ENCODE data around the gene ARHGAP20. TPM values are rescaled to one million over a fixed set of nuclear protein-coding genes. Genes with fewer than 3 reads are reported as not detected.

ARHGAP20 gene
- total and polyA plus RNA-seq, 2 of the 8 experiments (the other 6 are each of a cell fraction or from before 2014, with no cell fraction given) = 0.05 to 0.28 TPM

DNA sequence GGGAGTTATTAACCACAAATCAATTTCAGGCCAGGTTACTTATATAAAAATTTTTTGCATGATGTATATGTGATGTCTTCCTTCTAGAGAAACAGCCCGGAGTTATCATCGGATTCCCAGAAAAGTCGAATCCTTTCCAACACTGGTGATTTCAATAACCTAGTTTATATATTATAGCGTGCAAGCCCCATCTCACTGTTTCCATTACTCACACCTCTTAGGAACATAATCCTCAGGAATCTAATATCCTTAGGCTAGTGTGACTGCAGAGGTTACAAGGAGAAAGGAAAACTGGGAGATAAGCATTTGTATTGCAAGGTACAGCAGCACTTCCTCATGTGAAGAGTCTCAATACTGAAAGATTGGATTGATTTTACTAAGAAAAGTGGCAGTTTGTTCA is 20.3 kb downstream of the ARHGAP20 start:
- Histone ChIP-seq H2BK120ac (replicated peaks; ENCODE audit: low read depth, low read length) (no peak overlapping the region), H3K4ac (replicated peaks; ENCODE audit: insufficient read length, low read depth, low read length) (no peak overlapping the region), H3K23ac (ENCODE audit: insufficient read length) (no peak overlapping the region), H3K4me1 (replicated peaks in 1 of 4; ENCODE audit: control insufficient read depth in 3 of 4, insufficient read depth in 4 of 4, low read length in 3 of 4) (no peaks in the 10 kb centered on the region), H2BK12ac (ENCODE audit: low read depth, low read length) (no peak overlapping the region), H3K4me3 (ENCODE audit: extremely low read depth in 1 of 4, insufficient read depth in 2 of 4, low read depth in 3 of 4, low read length in 4 of 4) (no peak overlapping the region), H3K4me2 (ENCODE audit: insufficient read depth in 1 of 2, low read depth in 2 of 2, low read length in 2 of 2) (no peak overlapping the region), H2AFZ (ENCODE audit: low read length) (no peak overlapping the region), H4K5ac (ENCODE audit: insufficient read length, low read depth, low read length) (no peak overlapping the region), H3K9me3 (ENCODE audit: insufficient read depth in 2 of 2, low read depth in 1 of 2, low read length in 1 of 2) (no peaks in the 10 kb centered on the region), H3K79me1 (ENCODE audit: low read depth, low read length) (no peaks in the 10 kb centered on the region), H3K79me2 (ENCODE audit: control insufficient read depth in 1 of 2, insufficient read depth in 2 of 2, low read length in 2 of 2) (no peaks in the 10 kb centered on the region), H3K36me3 (ENCODE audit: control insufficient read depth in 2 of 4, insufficient read depth in 4 of 4, low read length in 3 of 4) (no peaks in the 10 kb centered on the region), H4K8ac (ENCODE audit: extremely low read depth, insufficient read depth, low read length) (no peak overlapping the region), H3K14ac (ENCODE audit: insufficient read length) (no peak overlapping the region), H3K9ac (replicated peaks in 1 of 4; ENCODE audit: extremely low read depth in 1 of 4, low read depth in 3 of 4, low read length in 3 of 4) (no peak overlapping the region), H3K27me3 (replicated peaks in 1 of 4; ENCODE audit: control insufficient read depth in 3 of 4, extremely low read depth in 1 of 4, insufficient read depth in 3 of 4, low read length in 3 of 4) (0 out of 7 replicates have a peak, but pooled peaks cover 0 to 2% (median 0%) of the 10 kb centered on the region in 4 experiments), H2BK15ac (ENCODE audit: low read length) (no peak overlapping the region), H2BK20ac (ENCODE audit: low read length) (no peak overlapping the region), H3K18ac (ENCODE audit: extremely low read depth, low read length) (no peak overlapping the region), H3K27ac (ENCODE audit: low read depth, low read length) (no peak overlapping the region), H3K56ac (replicated peaks; ENCODE audit: insufficient read length, low read depth, low read length) (no peak overlapping the region), H2AK5ac (ENCODE audit: low read depth, low read length) (no peak overlapping the region), H3K23me2 (ENCODE audit: low read depth, low read length) (no peaks in the 10 kb centered on the region), H2BK5ac (ENCODE audit: low read depth, low read length) (no peak overlapping the region), H4K91ac (replicated peaks; ENCODE audit: insufficient read length, low read length) (no peak overlapping the region), H4K20me1 (replicated peaks in 1 of 2; ENCODE audit: control insufficient read depth in 1 of 2, insufficient read depth in 2 of 2, low read length in 2 of 2) (no peaks in the 10 kb centered on the region)
- CTCF ChIA-PET (ENCODE audit: partially characterized antibody) = interaction anchor here (0.6 to 0.8 kb wide), 3 partner anchors 21 to 257 kb away, joined by 3 read pairs; partner anchors contain the start of gene ARHGAP20
- POLR2A ChIA-PET (ENCODE audit: partially characterized antibody) = no interaction called here
- FAIRE-seq (no peak), DNase-seq (ENCODE audit: low read depth in 1 of 2, low spot score in 2 of 2) (no peak)
- 100% methylated on average over 4 of the region's 4 CpGs; no CpG with 5 or more reads in 1 of the 2 experiments for WGBS, 2 experiments (ENCODE audit: extremely low coverage in 1 of 2, insufficient coverage in 1 of 2, insufficient read length in 1 of 2, insufficient replicate concordance in 2 of 2, low coverage in 1 of 2, low lambda C conversion rate in 2 of 2, missing lambda C conversion rate in 1 of 2)
- TF ChIP-seq TBP (IDR thresholded peaks at IDR 0.05; ENCODE audit: low read depth, low read length) (no peak), TAF1 (IDR thresholded peaks at IDR 0.05; ENCODE audit: low read depth, low read length) (no peak)

Measured in H1 (cell line).